Activated naive CD4-positive, alpha-beta T cell treated with anti-CD3 and anti-CD28 coated beads, Interleukin-2, amount 10 ng/mL, durations not matched to agents 7 days and 5 days (primary cell): ENCODE results near the gene WEE1.
"Not testable (repeated sequence)": the region's sequence is repeated elsewhere in the genome, so short reads cannot be mapped to it uniquely, and the experiment has no call there.

Source experiments
- CTCF ChIA-PET: fragments of 350-600 bp; sonication (Branson Sonifier 250); formaldehyde crosslinking; loops from one replicate; lab custom pipeline; 2021; ENCODE audit warnings: antibody characterized with exemption; lab: Charles Lee
- DNase-seq: peaks from one replicate; pipeline ENCODE4 v3.0.0-alpha.2; 2020
- H3K27ac Mint-ChIP-seq: one replicate; pipeline ENCODE4 v1.8.0; 2021; ENCODE audit warnings: mild to moderate bottlenecking, moderate library complexity, mixed read lengths
- H3K27me3 Mint-ChIP-seq: one replicate; pipeline ENCODE4 v1.8.0; 2021; ENCODE audit warnings: mild to moderate bottlenecking, mixed read lengths
- H3K36me3 Mint-ChIP-seq: one replicate; pipeline ENCODE4 v1.8.0; 2021; ENCODE audit warnings: mixed read lengths
- H3K4me1 Mint-ChIP-seq: one replicate; pipeline ENCODE4 v1.8.0; 2021; ENCODE audit warnings: mixed read lengths
- H3K4me3 Mint-ChIP-seq: one replicate; pipeline ENCODE4 v1.8.0; 2021; ENCODE audit warnings: mild to moderate bottlenecking, moderate library complexity, mixed read lengths
- H3K9me3 Mint-ChIP-seq: one replicate; pipeline ENCODE4 v1.8.0; 2021; ENCODE audit warnings: mixed read lengths

The WEE1 gene

GRCh38 chr11:9594267-9595046 lies 21.0 kb downstream of the WEE1 start:
- no peaks in the 10 kb centered on the region for H3K4me1 Mint-ChIP-seq
- no peak for DNase-seq
- H3K9me3 Mint-ChIP-seq, result no peaks in the 10 kb centered on the region
- H3K27ac Mint-ChIP-seq, result peak overlapping the region; percentile 1
- H3K4me3 Mint-ChIP-seq, result no peak overlapping the region
- H3K27me3 Mint-ChIP-seq, result peaks cover 9% of the 10 kb centered on the region
- CTCF ChIA-PET, result interaction anchor here (2.0 kb wide), 1 partner anchor 19 kb away, joined by 7 read pairs; no protein-coding TSS in a partner anchor
- H3K36me3 Mint-ChIP-seq, result peaks cover 12% of the 10 kb centered on the region

- CTCF ChIA-PET, result interaction anchor here (1.1 to 1.8 kb wide), 4 partner anchors 10 to 62 kb away, joined by 3 to 7 read pairs (median 4); no protein-coding TSS in a partner anchor
- no peak overlapping the region for H3K27ac Mint-ChIP-seq
- H3K36me3 Mint-ChIP-seq, result no peaks in the 10 kb centered on the region
- H3K9me3 Mint-ChIP-seq, result no peaks in the 10 kb centered on the region
- no peak for DNase-seq
- H3K4me1 Mint-ChIP-seq, result peaks cover 20% of the 10 kb centered on the region
- H3K27me3 Mint-ChIP-seq, result peaks cover 10% of the 10 kb centered on the region
- H3K4me3 Mint-ChIP-seq, result no peak overlapping the region
Measured at GRCh38 chr11:9596926-9597464, 23.5 kb downstream of the WEE1 start.

GRCh38 chr11:9600166-9600565 lies 26.7 kb downstream of the WEE1 start:
- Mint-ChIP-seq H3K4me3 (no peak overlapping the region), H3K9me3 (no peaks in the 10 kb centered on the region), H3K27me3 (peaks cover 16% of the 10 kb centered on the region), H3K36me3 (no peaks in the 10 kb centered on the region), H3K4me1 (peaks cover 29% of the 10 kb centered on the region), H3K27ac (peak overlapping the region; percentile 88)
- CTCF ChIA-PET, result interaction anchor here (0.7 to 3.1 kb wide), 8 partner anchors 10 to 372 kb away, joined by 3 to 23 read pairs (median 4); partner anchors contain the start of gene WEE1
- no peak for DNase-seq

GRCh38 chr11:9600644-9601036 lies 27.2 kb downstream of the WEE1 start:
- CTCF ChIA-PET, result interaction anchor here (1.1 to 3.1 kb wide), 9 partner anchors 10 to 698 kb away, joined by 3 to 23 read pairs (median 4); partner anchors contain the start of gene WEE1
- H3K27ac Mint-ChIP-seq, result peak overlapping the region; percentile 88

GRCh38 chr11:9601037-9601875 lies 27.8 kb downstream of the WEE1 start:
- CTCF ChIA-PET, result interaction anchor here (0.8 to 3.1 kb wide), 12 partner anchors 11 to 697 kb away, joined by 3 to 23 read pairs (median 4); partner anchors contain the start of gene WEE1
- Mint-ChIP-seq H3K4me1 (peaks cover 29% of the 10 kb centered on the region), H3K4me3 (peak overlapping the region; percentile 69), H3K9me3 (no peaks in the 10 kb centered on the region), H3K36me3 (no peaks in the 10 kb centered on the region), H3K27ac (peak overlapping the region; percentile 88), H3K27me3 (peaks cover 15% of the 10 kb centered on the region)
- DNase-seq, result peak; percentile 82

More at GRCh38 chr11:9600644-9601036, 27.2 kb downstream of the WEE1 start:
- no peak for DNase-seq
- peak overlapping the region; percentile 69 for H3K4me3 Mint-ChIP-seq
- H3K27me3 Mint-ChIP-seq, result peaks cover 13% of the 10 kb centered on the region
- H3K36me3 Mint-ChIP-seq, result no peaks in the 10 kb centered on the region
- H3K4me1 Mint-ChIP-seq, result peaks cover 29% of the 10 kb centered on the region
- no peaks in the 10 kb centered on the region for H3K9me3 Mint-ChIP-seq

- H3K27me3 Mint-ChIP-seq, result peaks cover 15% of the 10 kb centered on the region
- no peaks in the 10 kb centered on the region for H3K36me3 Mint-ChIP-seq
- no peaks in the 10 kb centered on the region for H3K9me3 Mint-ChIP-seq
- CTCF ChIA-PET, result interaction anchor here (0.8 to 3.1 kb wide), 10 partner anchors 10 to 696 kb away, joined by 3 to 23 read pairs (median 4); partner anchors contain the start of gene WEE1
- H3K27ac Mint-ChIP-seq, result no peak overlapping the region
- peaks cover 29% of the 10 kb centered on the region for H3K4me1 Mint-ChIP-seq
- no peak overlapping the region for H3K4me3 Mint-ChIP-seq
- no peak for DNase-seq
Measured at GRCh38 chr11:9601876-9602199, 28.4 kb downstream of the WEE1 start.

- CTCF ChIA-PET, result interaction anchor here (1.4 to 2.2 kb wide), 3 partner anchors 10 to 147 kb away, joined by 4 to 21 read pairs (median 8); no protein-coding TSS in a partner anchor
- not testable (repeated sequence) for H3K9me3 Mint-ChIP-seq, H3K36me3 Mint-ChIP-seq, DNase-seq, H3K4me3 Mint-ChIP-seq, H3K27ac Mint-ChIP-seq
- Mint-ChIP-seq H3K27me3 (peaks cover 11% of the 10 kb centered on the region), H3K4me1 (peaks cover 29% of the 10 kb centered on the region)
Measured at GRCh38 chr11:9603214-9603613, 29.7 kb downstream of the WEE1 start.

- no peaks in the 10 kb centered on the region for H3K9me3 Mint-ChIP-seq
- H3K27ac Mint-ChIP-seq, result no peak overlapping the region
- H3K4me3 Mint-ChIP-seq, result no peak overlapping the region
- no peak for DNase-seq
- CTCF ChIA-PET, result interaction anchor here (1.4 to 2.2 kb wide), 3 partner anchors 9 to 146 kb away, joined by 4 to 21 read pairs (median 8); no protein-coding TSS in a partner anchor
- peaks cover 29% of the 10 kb centered on the region for H3K4me1 Mint-ChIP-seq
- H3K36me3 Mint-ChIP-seq, result no peaks in the 10 kb centered on the region
- peaks cover 11% of the 10 kb centered on the region for H3K27me3 Mint-ChIP-seq
Measured at GRCh38 chr11:9604134-9604533, 30.7 kb downstream of the WEE1 start.

GRCh38 chr11:9605742-9606141 lies 32.3 kb downstream of the WEE1 start:
- Mint-ChIP-seq H3K27me3 (peaks cover 11% of the 10 kb centered on the region), H3K9me3 (no peaks in the 10 kb centered on the region), H3K4me1 (peaks cover 24% of the 10 kb centered on the region), H3K36me3 (no peaks in the 10 kb centered on the region), H3K27ac (no peak overlapping the region), H3K4me3 (no peak overlapping the region)
- DNase-seq, result no peak
- CTCF ChIA-PET, result no interaction called here

GRCh38 chr11:9606809-9607510 lies 33.5 kb downstream of the WEE1 start:
- Mint-ChIP-seq H3K4me3 (no peak overlapping the region), H3K36me3 (no peaks in the 10 kb centered on the region), H3K4me1 (peaks cover 16% of the 10 kb centered on the region), H3K27ac (no peak overlapping the region), H3K27me3 (peaks cover 10% of the 10 kb centered on the region), H3K9me3 (no peaks in the 10 kb centered on the region)
- CTCF ChIA-PET, result no interaction called here
- DNase-seq, result no peak

- Mint-ChIP-seq H3K4me3 (no peak overlapping the region), H3K4me1 (peaks cover 13% of the 10 kb centered on the region), H3K27ac (no peak overlapping the region), H3K36me3 (no peaks in the 10 kb centered on the region), H3K9me3 (no peaks in the 10 kb centered on the region), H3K27me3 (peaks cover 5% of the 10 kb centered on the region)
- no peak for DNase-seq
- CTCF ChIA-PET, result no interaction called here
Measured at GRCh38 chr11:9607511-9607899, 34.0 kb downstream of the WEE1 start.

GRCh38 chr11:9609002-9609759 lies 35.7 kb downstream of the WEE1 start:
- peaks cover 22% of the 10 kb centered on the region for H3K4me1 Mint-ChIP-seq
- CTCF ChIA-PET, result interaction anchor here (1.1 to 5.8 kb wide), 2 partner anchors 74 to 139 kb away, joined by 3 to 85 read pairs; no protein-coding TSS in a partner anchor
- no peaks in the 10 kb centered on the region for H3K36me3 Mint-ChIP-seq
- no peak for DNase-seq
- H3K27me3 Mint-ChIP-seq, result peaks cover 4% of the 10 kb centered on the region
- H3K27ac Mint-ChIP-seq, result no peak overlapping the region
- H3K9me3 Mint-ChIP-seq, result no peaks in the 10 kb centered on the region
- no peak overlapping the region for H3K4me3 Mint-ChIP-seq

- no peaks in the 10 kb centered on the region for H3K9me3 Mint-ChIP-seq
- H3K4me1 Mint-ChIP-seq, result peaks cover 29% of the 10 kb centered on the region
- CTCF ChIA-PET, result interaction anchor here (1.1 to 5.8 kb wide), 2 partner anchors 75 to 138 kb away, joined by 3 to 85 read pairs; no protein-coding TSS in a partner anchor
- no peak overlapping the region for H3K27ac Mint-ChIP-seq
- DNase-seq, result no peak
- peaks cover 4% of the 10 kb centered on the region for H3K27me3 Mint-ChIP-seq
- H3K36me3 Mint-ChIP-seq, result no peaks in the 10 kb centered on the region
- no peak overlapping the region for H3K4me3 Mint-ChIP-seq
Measured at GRCh38 chr11:9609841-9610240, 36.4 kb downstream of the WEE1 start.
